Endothelial cell of umbilical vein (primary cell): Measurements from ENCODE around the gene ITPRID2. TPM values are rescaled to one million over a fixed set of nuclear protein-coding genes. Genes with fewer than 3 reads are reported as not detected.

Experiments used
- BruUV-seq: library from RNA; stranded (reverse); fragments of 400-500 nt; replicated peaks from 2 replicates; lab custom pipeline; 2021; lab: Mats Ljungman, UMichigan
- CTCF ChIA-PET: fragments of 300-600, 350-600 bp; sonication (Branson Sonifier 250); formaldehyde crosslinking; loops from one replicate; lab custom pipeline; 2021; ENCODE audit warnings: antibody characterized with exemption, inconsistent platforms; lab: Charles Lee
- POLR2A ChIA-PET: fragments of 300-600, 350-600 bp; sonication (Branson Sonifier 250); formaldehyde crosslinking; loops from one replicate; lab custom pipeline; 2021; ENCODE audit warnings: antibody characterized with exemption, inconsistent platforms; lab: Charles Lee
- DNase-seq: peaks from one replicate; pipeline ENCODE4 v3.0.0-alpha.2; 2011; ENCODE audit warnings: low read depth, low spot score
- FAIRE-seq: peaks from 2 replicates; lab custom pipeline; 2011; peaks lifted over from hg19 to GRCh38; lab: Jason Lieb, UNC
- H2AFZ ChIP-seq: 2 replicates; pipeline ENCODE4 v1.6.0; 2012; ENCODE audit warnings: low read depth, low read length, control low read depth, inconsistent platforms
- H3K27ac ChIP-seq: 2 replicates; pipeline ENCODE4 v1.5.1; 2011; ENCODE audit warnings: low read depth, mild to moderate bottlenecking, control low read depth, low read length, moderate library complexity; ENCODE audit not compliant: insufficient read depth
- H3K27me3 ChIP-seq, 2 experiments: 2 replicates each; pipeline versions ENCODE4 v1.6.0 to v1.6.1; 2011; ENCODE audit warnings: low read length in 2 of 2, mixed read lengths in 1 of 2; ENCODE audit not compliant: control insufficient read depth in 2 of 2, insufficient read depth in 2 of 2
- H3K36me3 ChIP-seq, 2 experiments: 2 replicates in 1 of 2; 3 replicates in 1 of 2; pipeline ENCODE4 v1.5.1; 2011; ENCODE audit warnings: low read length in 2 of 2, mild to moderate bottlenecking in 1 of 2, moderate library complexity in 1 of 2; ENCODE audit not compliant: control insufficient read depth in 2 of 2, insufficient read depth in 2 of 2; ENCODE audit errors: extremely low read depth in 1 of 2
- H3K4me1 ChIP-seq: 3 replicates; pipeline ENCODE4 v1.5.1; 2011; ENCODE audit warnings: mild to moderate bottlenecking, low read length; ENCODE audit not compliant: control insufficient read depth, insufficient read depth; ENCODE audit errors: extremely low read depth
- H3K4me2 ChIP-seq: 2 replicates; pipeline ENCODE4 v1.6.1; 2011; ENCODE audit warnings: low read length, control low read depth, mixed read lengths; ENCODE audit not compliant: insufficient read depth
- H3K4me3 ChIP-seq, 3 experiments: fragments of 200-600 bp in 1 of 3; sonication (generic), shearing (Covaris generic) in 1 of 3; replicated peaks in 1 of 3; 2 replicates each; pipeline ENCODE4 v1.5.1; 2011 to 2016; ENCODE audit warnings: control low read depth in 3 of 3, low read length in 3 of 3, mild to moderate bottlenecking in 2 of 3, inconsistent platforms in 1 of 3, low read depth in 1 of 3, moderate library complexity in 1 of 3; ENCODE audit not compliant: insufficient read depth in 1 of 3
- H3K79me2 ChIP-seq: 2 replicates; pipeline ENCODE4 v1.6.0; 2012; ENCODE audit warnings: low read length, inconsistent platforms; ENCODE audit not compliant: control insufficient read depth, insufficient read depth
- H3K9ac ChIP-seq: replicated peaks from 2 replicates; pipeline ENCODE3; 2011; ENCODE audit warnings: low read length, control low read depth; ENCODE audit not compliant: insufficient read depth; ENCODE audit errors: extremely low read depth
- H3K9me1 ChIP-seq: replicated peaks from 3 replicates; pipeline ENCODE4 v1.6.0; 2011; ENCODE audit warnings: mild to moderate bottlenecking, low read length; ENCODE audit not compliant: control insufficient read depth, insufficient read depth; ENCODE audit errors: extremely low read depth
- H3K9me3 ChIP-seq: replicated peaks from 2 replicates; pipeline ENCODE4 v1.5.1; 2012; ENCODE audit warnings: low read length, inconsistent platforms; ENCODE audit not compliant: control insufficient read depth, insufficient read depth
- H4K20me1 ChIP-seq: replicated peaks from 2 replicates; pipeline ENCODE3; 2011; ENCODE audit warnings: mild to moderate bottlenecking, low read length; ENCODE audit not compliant: control insufficient read depth, insufficient read depth; ENCODE audit errors: extremely low read depth
- CTCF ChIP-seq, 2 donors: IDR thresholded peaks; 1 replicate in 1 of 2; 2 replicates in 1 of 2; pipeline ENCODE4 v1.5.1; 2011; ENCODE audit warnings: low read length in 2 of 2, mild to moderate bottlenecking in 2 of 2, moderate library complexity in 2 of 2, control low read depth in 1 of 2, inconsistent platforms in 1 of 2, low read depth in 1 of 2; ENCODE audit not compliant: insufficient read depth in 1 of 2; ENCODE audit errors: extremely low read depth in 1 of 2
- EZH2 ChIP-seq: IDR thresholded peaks from 2 replicates; pipeline ENCODE4 v1.6.1; 2012; ENCODE audit warnings: borderline replicate concordance, low read depth, mild to moderate bottlenecking, moderate library complexity, low read length, inconsistent platforms; ENCODE audit not compliant: severe bottlenecking
- FOS ChIP-seq: IDR thresholded peaks from 2 replicates; pipeline ENCODE4 v1.6.1; 2011; ENCODE audit warnings: mild to moderate bottlenecking, low read length, moderate library complexity, borderline replicate concordance; ENCODE audit not compliant: insufficient read depth
- GATA2 ChIP-seq: IDR thresholded peaks from 2 replicates; pipeline ENCODE4 v1.7.0; 2011; ENCODE audit warnings: low read depth, mild to moderate bottlenecking, moderate library complexity, mixed read lengths, low read length; ENCODE audit not compliant: insufficient read length, insufficient read depth
- JUN ChIP-seq: IDR thresholded peaks from 2 replicates; pipeline ENCODE4 v1.6.1; 2011; ENCODE audit warnings: borderline replicate concordance, low read depth; ENCODE audit not compliant: insufficient read length, insufficient read depth
- MYC ChIP-seq: IDR thresholded peaks from one replicate; pipeline ENCODE4 v1.6.1; 2011; ENCODE audit warnings: mild to moderate bottlenecking, low read depth, low read length
- POLR2A ChIP-seq: IDR thresholded peaks from 2 replicates; pipeline ENCODE4 v1.6.1; 2012; ENCODE audit warnings: low read depth, mild to moderate bottlenecking, control low read depth, low read length
- POLR2AphosphoS5 ChIP-seq: IDR thresholded peaks from 2 replicates; pipeline ENCODE4 v1.6.1; 2012; ENCODE audit warnings: low read depth, mild to moderate bottlenecking, control low read depth, low read length, moderate library complexity; ENCODE audit not compliant: insufficient read depth
- dilution Hi-C: fragments of 300-500 bp; cut with MboI; formaldehyde crosslinking; loops from one replicate; pipeline ENCODE4 v1.15.0; 2019; ENCODE audit warnings: low sequenced_read_pairs; ENCODE audit not compliant: extremely low pct_ligation_motif_present
- intact Hi-C: fragments of 100-400 bp; cut with micrococcal nuclease; formaldehyde crosslinking; loops from one replicate; pipeline ENCODE4 v1.10.0; 2022
- polyA plus RNA-seq, 4 experiments: library from polyadenylated mRNA; depleted of rRNA in 3 of 4; stranded (reverse) in 3 of 4; unstranded in 1 of 4; fragments of >200 nt; gene quantifications; 2 replicates each; pipeline versions ENCODE4 v1.2.1 to v1.2.3, GENCODE V29; 2011 to 2012; ENCODE audit warnings: missing spikeins in 1 of 4
- total RNA-seq: library from RNA; stranded (reverse); gene quantifications from 2 replicates; pipeline ENCODE4 v1.2.3, GENCODE V29; 2021
- TF ChIP-seq, protein P1 (sequence below): IDR thresholded peaks from 2 replicates; pipeline ENCODE4 v1.6.1; 2011; ENCODE audit not compliant: insufficient read depth, insufficient read length

Gene ITPRID2
- total and polyA plus RNA-seq, 2 donors (not counting 3 experiments of a cell fraction or from before 2014, with no cell fraction given) = 37.6 to 272 TPM

- Histone ChIP-seq H3K27me3 (no peaks in the 10 kb centered on the region), H4K20me1 (no peaks in the 10 kb centered on the region), H3K79me2 (no peaks in the 10 kb centered on the region), H3K4me2 (no peak overlapping the region), H3K9me1 (no peaks in the 10 kb centered on the region), H3K9ac (no peak overlapping the region), H3K4me3 (no peak overlapping the region), H3K36me3 (no peaks in the 10 kb centered on the region), H3K9me3 (no peaks in the 10 kb centered on the region), H3K27ac (no peak overlapping the region), H3K4me1 (no peaks in the 10 kb centered on the region), H2AFZ (no peak overlapping the region)
- CTCF ChIA-PET = no interaction called here
- DNase-seq (no peak), FAIRE-seq (no peak)
- no TSS peak for BruUV-seq
- POLR2A ChIA-PET = no interaction called here
- TF ChIP-seq CTCF (IDR thresholded peaks at IDR 0.05; ENCODE audit: extremely low read depth in 1 of 2, insufficient read depth in 1 of 2, low read depth in 1 of 2, low read length in 2 of 2) (no peak), FOS (no peak), POLR2AphosphoS5 (no peak), MYC (no peak), JUN (no peak), EZH2 (no peak), POLR2A (no peak), GATA2 (no peak)
- TF ChIP-seq, protein P1, sequence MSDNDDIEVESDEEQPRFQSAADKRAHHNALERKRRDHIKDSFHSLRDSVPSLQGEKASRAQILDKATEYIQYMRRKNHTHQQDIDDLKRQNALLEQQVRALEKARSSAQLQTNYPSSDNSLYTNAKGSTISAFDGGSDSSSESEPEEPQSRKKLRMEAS = no peak
- dilution Hi-C loops = no loop called here
- intact Hi-C loops = no loop called here
Observed at GRCh38 chr2:181944914-181945291, 53.4 kb downstream of the ITPRID2 start.
